ENCODE data around the gene TOGARAM1.

The TOGARAM1 gene

GRCh38 chr14:44963044-44963528, 1.1 kb downstream of the TOGARAM1 start:
- DNase-seq: no peak

- DNase-seq: peak; percentile 13 to 35
Observed at GRCh38 chr14:44963775-44964380, 1.9 kb downstream of the TOGARAM1 start.

- no peak for DNase-seq
Observed at GRCh38 chr14:44966601-44967336, 4.8 kb downstream of the TOGARAM1 start.

DNA sequence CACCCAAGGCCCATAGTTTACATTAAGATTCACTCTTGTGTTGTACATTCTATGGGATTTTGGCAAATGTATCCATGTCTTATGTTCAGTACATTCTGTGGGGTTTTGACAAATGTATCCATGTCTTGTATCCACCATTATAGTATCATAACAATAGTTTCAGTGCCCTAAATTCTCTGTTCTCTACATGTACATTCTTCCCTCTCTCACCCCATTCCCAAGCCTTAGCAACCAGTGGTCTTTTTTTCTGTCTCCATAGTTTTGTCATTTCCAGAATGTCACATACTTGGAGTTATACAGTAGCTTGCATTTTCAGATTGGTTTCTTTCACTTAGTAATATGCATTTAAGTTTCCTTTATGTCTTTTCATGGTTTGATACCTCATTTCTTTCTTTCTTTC, 6.7 kb downstream of the TOGARAM1 start:
- no peak for DNase-seq

DNA sequence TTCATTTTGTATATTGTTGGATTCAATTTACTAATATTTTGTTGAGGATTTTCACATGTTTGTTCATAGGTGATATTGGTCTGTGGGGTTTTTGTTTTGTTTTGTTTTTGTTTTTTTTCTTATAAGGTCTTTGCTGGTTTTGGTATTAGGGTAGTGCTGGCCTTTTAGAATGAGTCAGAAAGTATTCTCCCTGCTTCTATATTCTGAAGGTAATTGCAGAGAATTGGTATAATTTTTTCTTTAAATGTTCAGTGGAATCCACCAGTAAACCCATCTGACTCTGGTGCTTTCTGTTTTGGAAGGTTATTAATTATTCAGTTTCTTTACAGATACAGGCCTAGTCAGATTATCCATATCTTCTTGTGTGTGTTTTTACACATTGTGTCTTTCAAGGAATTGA, 8.9 kb downstream of the TOGARAM1 start:
- DNase-seq: no peak

DNA sequence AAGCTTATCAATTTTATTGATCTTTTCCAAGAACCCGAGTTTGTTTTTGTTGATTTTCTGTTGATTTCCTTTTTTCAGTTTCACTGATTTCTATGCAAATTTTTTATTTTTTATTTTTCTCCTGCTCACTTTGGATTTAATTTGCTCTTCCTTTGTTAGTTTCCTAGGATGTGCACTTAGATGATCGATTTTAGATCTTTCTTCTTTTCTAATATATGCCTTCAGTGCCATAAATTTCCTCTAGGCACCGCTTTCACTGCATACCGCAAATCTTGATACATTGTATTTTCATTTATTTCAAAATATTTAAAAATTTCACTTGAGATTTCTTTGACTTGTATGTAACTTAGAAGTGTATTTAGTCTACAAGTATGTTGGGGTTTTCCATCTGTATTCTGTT, 9.5 kb downstream of the TOGARAM1 start:
- no peak for DNase-seq

DNA sequence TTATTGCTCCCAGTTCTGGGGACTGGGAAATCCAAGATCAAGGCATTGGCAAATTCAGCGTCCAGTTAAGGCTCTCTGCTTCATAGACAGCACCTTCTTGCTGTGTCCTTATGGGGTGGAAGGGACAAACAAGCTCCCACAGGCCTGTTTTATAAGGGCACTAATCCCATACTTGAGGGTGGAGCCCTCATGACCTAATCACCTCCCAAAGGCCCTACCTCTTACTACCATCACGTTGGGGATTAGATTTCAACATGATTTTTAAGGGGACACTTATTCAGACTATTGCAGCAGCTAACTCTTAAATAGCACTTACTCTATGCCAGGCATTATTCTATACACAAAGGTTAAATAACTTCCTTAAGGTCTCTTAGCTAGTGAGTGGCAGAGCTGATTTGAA, 17.3 kb downstream of the TOGARAM1 start:
- no peak for DNase-seq

GRCh38 chr14:44979740-44980356, 17.9 kb downstream of the TOGARAM1 start:
- peak in 1 of 2 experiments; percentile 9 for DNase-seq

GRCh38 chr14:44981198-44981597, 19.2 kb downstream of the TOGARAM1 start:
- no peak for DNase-seq

- no peak for DNase-seq
Observed at GRCh38 chr14:44982594-44982993, 20.6 kb downstream of the TOGARAM1 start.

GRCh38 chr14:44988694-44989093, 26.7 kb downstream of the TOGARAM1 start:
- DNase-seq: no peak

GRCh38 chr14:44989497-44990440, 27.8 kb downstream of the TOGARAM1 start:
- DNase-seq: no peak

- no peak for DNase-seq
Observed at GRCh38 chr14:44990533-44990932, 28.5 kb downstream of the TOGARAM1 start.

DNA sequence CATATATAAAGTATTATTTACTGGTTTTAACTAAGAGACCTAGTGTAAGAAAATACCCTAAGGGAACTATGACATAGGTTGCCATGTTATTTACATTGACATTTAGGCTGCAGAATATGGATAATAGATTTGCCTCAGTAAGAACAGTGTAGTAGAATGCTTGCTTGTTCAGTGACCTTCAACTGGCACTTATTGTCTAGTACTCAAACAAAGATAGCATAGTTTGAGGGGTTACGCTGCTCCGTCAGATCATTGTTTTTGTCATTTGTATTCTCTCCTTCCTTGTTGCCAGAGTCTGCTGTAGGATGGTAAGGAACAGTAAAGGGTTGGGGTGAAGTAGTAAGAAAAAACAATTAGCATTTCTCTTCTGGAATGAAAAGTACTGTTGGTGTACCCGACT, 33.2 kb downstream of the TOGARAM1 start:
- DNase-seq: no peak

DNA sequence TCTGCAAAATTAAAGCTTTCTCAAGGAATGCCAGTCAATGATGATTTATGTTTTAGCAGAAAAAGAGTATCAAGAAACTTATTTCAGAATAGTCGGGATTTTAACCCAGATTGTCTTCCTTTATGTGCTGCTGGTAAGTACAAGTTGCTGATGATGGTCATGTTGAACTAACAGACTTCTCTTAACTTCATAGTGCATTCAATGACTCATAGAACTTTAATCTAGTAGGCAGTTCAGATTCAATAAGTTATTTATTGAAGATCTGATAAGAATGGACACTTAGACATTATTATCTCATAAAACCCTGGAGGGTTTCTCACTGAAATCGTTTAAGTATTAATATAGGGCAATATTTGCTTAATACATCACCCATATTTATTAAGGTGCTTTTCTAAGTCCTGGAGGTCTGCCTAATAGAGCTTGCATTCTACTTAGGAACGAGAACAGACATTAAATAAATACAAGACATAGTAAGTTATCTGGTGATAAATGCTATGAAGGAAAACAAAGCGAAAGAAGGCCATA, 33.8 kb downstream of the TOGARAM1 start:
- no peak for DNase-seq

- DNase-seq: no peak
Observed at GRCh38 chr14:45003924-45004323, 41.9 kb downstream of the TOGARAM1 start.

- no peak for DNase-seq
Observed at GRCh38 chr14:45015133-45015532, 53.1 kb downstream of the TOGARAM1 start.

DNA sequence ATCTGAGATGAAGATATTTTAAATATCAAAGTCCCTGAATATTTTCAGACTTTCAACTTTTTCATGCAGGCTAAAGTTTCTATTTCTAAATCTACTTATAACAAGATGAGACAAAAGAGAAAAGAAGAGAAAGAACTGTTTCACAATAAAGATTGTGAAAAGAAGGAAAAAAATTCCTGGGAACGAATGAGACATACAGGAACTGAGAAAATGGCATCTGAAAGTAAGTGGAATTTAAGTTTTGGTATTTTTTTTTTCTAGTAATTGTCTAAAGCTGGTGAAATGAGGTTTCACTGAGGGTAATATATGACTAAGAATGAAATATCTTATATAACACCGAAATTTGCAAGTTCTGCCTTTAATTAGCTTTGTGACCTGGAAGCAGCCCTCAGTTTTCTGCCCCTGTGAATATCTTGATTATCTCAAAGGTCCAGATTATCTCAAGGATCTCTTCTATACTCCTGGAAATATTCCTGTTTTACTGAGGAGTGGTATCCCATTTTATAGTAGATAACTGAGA, 66.2 kb downstream of the TOGARAM1 start:
- DNase-seq: no peak

DNA sequence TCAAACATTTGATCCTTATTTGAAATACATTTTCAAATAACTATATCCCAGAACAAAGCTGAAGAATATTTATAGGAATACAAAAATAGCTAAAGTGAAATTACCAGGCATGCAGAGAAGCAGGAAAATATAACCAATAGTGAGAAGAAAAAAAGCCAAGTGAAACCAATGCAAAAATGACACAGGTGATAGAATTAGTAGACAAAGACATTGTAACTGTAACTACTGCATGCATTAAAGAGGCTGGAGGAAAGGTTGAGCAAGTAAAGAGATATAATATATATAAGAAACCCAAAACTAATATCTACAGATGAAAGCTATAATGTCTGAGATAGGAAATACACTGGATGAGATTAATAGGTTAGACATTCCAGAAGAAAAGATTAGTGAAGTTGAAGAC, 72.7 kb downstream of the TOGARAM1 start:
- no peak for DNase-seq

GRCh38 chr14:45038256-45038655, 76.3 kb downstream of the TOGARAM1 start:
- DNase-seq: no peak

DNA sequence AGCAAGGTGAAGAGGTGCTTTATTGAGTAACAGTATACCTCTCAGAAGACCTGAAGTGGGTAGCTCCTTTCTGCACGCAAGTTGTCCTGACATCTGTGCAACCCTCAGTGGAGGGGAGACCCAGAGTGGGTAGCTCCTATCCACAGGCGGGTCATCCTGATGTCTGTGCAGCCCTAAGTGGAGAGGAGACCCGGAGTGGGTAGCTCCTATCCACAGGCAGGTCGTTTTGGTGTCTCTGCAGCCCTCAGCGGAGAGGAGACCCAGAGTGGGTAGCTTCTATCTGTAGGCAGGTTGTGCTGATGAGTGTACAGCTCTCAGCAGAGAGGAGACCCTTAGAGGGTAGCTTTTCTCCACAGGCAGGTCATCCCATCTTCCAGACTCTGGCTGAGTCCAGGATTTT, 76.9 kb downstream of the TOGARAM1 start:
- no peak for DNase-seq

- no peak for DNase-seq
Observed at GRCh38 chr14:45039390-45039789, 77.4 kb downstream of the TOGARAM1 start.

GRCh38 chr14:45041641-45042040, 79.7 kb downstream of the TOGARAM1 start:
- no peak for DNase-seq

Data from SHP77 (cell line).